ENCODE measurements around the gene PLEKHO2. TPM values are rescaled to one million over a fixed set of nuclear protein-coding genes. Genes with fewer than 3 reads are reported as not detected.

PLEKHO2 gene
- total and polyA plus RNA-seq, 2 of the 8 experiments (the other 6 are each of a cell fraction or from before 2014, with no cell fraction given), result 16.9 to 20.1 TPM

GRCh38 chr15:64844576-64845145 is 2.9 kb downstream of the PLEKHO2 start:
- POLR2A ChIA-PET (ENCODE audit: partially characterized antibody), result interaction anchor here (0.9 to 3.0 kb wide), 13 partner anchors 10 to 83 kb away, joined by 3 to 11 read pairs (median 4); no protein-coding TSS in a partner anchor

More at GRCh38 chr15:64844576-64845145, 2.9 kb downstream of the PLEKHO2 start:
- Histone ChIP-seq H3K4me1 (replicated peaks in 1 of 4; ENCODE audit: control insufficient read depth in 3 of 4, insufficient read depth in 4 of 4, low read length in 3 of 4) (peaks cover 16 to 30% (median 19%) of the 10 kb centered on the region in 4 experiments), H4K5ac (ENCODE audit: insufficient read length, low read depth, low read length) (no peak overlapping the region), H3K4me2 (ENCODE audit: insufficient read depth in 1 of 2, low read depth in 2 of 2, low read length in 2 of 2) (peak overlapping the region; percentile 5 to 28; a peak in 3 of 4 replicates), H4K91ac (replicated peaks; ENCODE audit: insufficient read length, low read length) (no peak overlapping the region), H3K23me2 (ENCODE audit: low read depth, low read length) (peaks cover 15% of the 10 kb centered on the region), H3K9me3 (ENCODE audit: insufficient read depth in 2 of 2, low read depth in 1 of 2, low read length in 1 of 2) (no peaks in the 10 kb centered on the region), H3K9ac (replicated peaks in 1 of 4; ENCODE audit: extremely low read depth in 1 of 4, low read depth in 3 of 4, low read length in 3 of 4) (peak overlapping the region in 1 of 4 experiments; percentile 43; a peak in 1 of 7 replicates), H3K23ac (ENCODE audit: insufficient read length) (no peak overlapping the region), H3K4ac (replicated peaks; ENCODE audit: insufficient read length, low read depth, low read length) (no peak overlapping the region), H3K56ac (replicated peaks; ENCODE audit: insufficient read length, low read depth, low read length) (no peak overlapping the region), H4K20me1 (replicated peaks in 1 of 2; ENCODE audit: control insufficient read depth in 1 of 2, insufficient read depth in 2 of 2, low read length in 2 of 2) (peaks cover 14 to 28% of the 10 kb centered on the region in 2 experiments), H4K8ac (ENCODE audit: extremely low read depth, insufficient read depth, low read length) (no peak overlapping the region), H2BK5ac (ENCODE audit: low read depth, low read length) (no peak overlapping the region), H2BK20ac (ENCODE audit: low read length) (no peak overlapping the region), H3K79me1 (ENCODE audit: low read depth, low read length) (peaks cover 23% of the 10 kb centered on the region), H3K36me3 (ENCODE audit: control insufficient read depth in 2 of 4, insufficient read depth in 4 of 4, low read length in 3 of 4) (peaks cover 0 to 10% (median 5%) of the 10 kb centered on the region in 4 experiments; a peak in 3 of 8 replicates), H2AFZ (ENCODE audit: low read length) (no peak overlapping the region), H3K27ac (ENCODE audit: low read depth, low read length) (no peak overlapping the region), H3K18ac (ENCODE audit: extremely low read depth, low read length) (no peak overlapping the region), H2BK12ac (ENCODE audit: low read depth, low read length) (no peak overlapping the region), H2AK5ac (ENCODE audit: low read depth, low read length) (no peak overlapping the region), H2BK120ac (replicated peaks; ENCODE audit: low read depth, low read length) (no peak overlapping the region), H3K79me2 (ENCODE audit: control insufficient read depth in 1 of 2, insufficient read depth in 2 of 2, low read length in 2 of 2) (peaks cover 4 to 66% of the 10 kb centered on the region in 2 experiments), H2BK15ac (ENCODE audit: low read length) (0 out of 2 replicates have a peak overlapping the region, but pooled peaks have one; percentile 81), H3K4me3 (ENCODE audit: extremely low read depth in 1 of 4, insufficient read depth in 2 of 4, low read depth in 3 of 4, low read length in 4 of 4) (peak overlapping the region in 1 of 4 experiments; percentile 20; a peak in 1 of 8 replicates), H3K27me3 (replicated peaks in 1 of 4; ENCODE audit: control insufficient read depth in 3 of 4, extremely low read depth in 1 of 4, insufficient read depth in 3 of 4, low read length in 3 of 4) (no peaks in the 10 kb centered on the region), H3K14ac (ENCODE audit: insufficient read length) (no peak overlapping the region)
- FAIRE-seq, result no peak
- WGBS, 2 experiments (ENCODE audit: extremely low coverage in 1 of 2, insufficient coverage in 1 of 2, insufficient read length in 1 of 2, insufficient replicate concordance in 2 of 2, low coverage in 1 of 2, low lambda C conversion rate in 2 of 2, missing lambda C conversion rate in 1 of 2), result 85% methylated on average over 8 of the region's 8 CpGs; no CpG with 5 or more reads in 1 of the 2 experiments
- no peak for DNase-seq (ENCODE audit: low read depth in 1 of 2, low spot score in 2 of 2)
- TF ChIP-seq TBP (IDR thresholded peaks at IDR 0.05; ENCODE audit: low read depth, low read length), result no peak
- TF ChIP-seq CREB1 (IDR thresholded peaks at IDR 0.05), result no peak
- 0 out of 3 replicates have a peak, but pooled peaks of 1 of the 2 experiments have one; percentile 25 for TF ChIP-seq POLR2A (IDR thresholded peaks at IDR 0.05; ENCODE audit: control extremely low read depth in 1 of 2, low read depth in 2 of 2, low read length in 2 of 2)
- TF ChIP-seq USF2 (IDR thresholded peaks at IDR 0.05; ENCODE audit: low read length), result no peak
- no peak for TF ChIP-seq EZH2 (IDR thresholded peaks at IDR 0.05; ENCODE audit: low read depth, low read length, severe bottlenecking)
- TF ChIP-seq POU5F1 (IDR thresholded peaks at IDR 0.05; ENCODE audit: low read depth, low read length), result no peak
- no peak for TF ChIP-seq EGR1 (IDR thresholded peaks at IDR 0.05; ENCODE audit: borderline replicate concordance, low read depth, low read length)
- CTCF ChIA-PET (ENCODE audit: partially characterized antibody), result interaction anchor here (0.8 to 1.4 kb wide), 5 partner anchors 9 to 63 kb away, joined by 3 to 5 read pairs (median 3); no protein-coding TSS in a partner anchor

Measured in H1 (cell line).